GM18498 (cell line): Measurements from ENCODE around the gene FES.
"Not testable (repeated sequence)": the region's sequence is repeated elsewhere in the genome, so short reads cannot be mapped to it uniquely, and the experiment has no call there.

Source experiments
- ATAC-seq: cut with Tn5 transposase; IDR thresholded peaks from one replicate; pipeline ENCODE4 v1.9.1; 2021; ENCODE audit warnings: mild to moderate bottlenecking, moderate library complexity; ENCODE audit not compliant: unreplicated experiment

The FES gene

GRCh38 chr15:90883976-90884718, at the start of gene FES:
FES (plus strand) TSS chr15:90884504; CDS start chr15:90885046, 542 bp downstream.
- no peak for ATAC-seq

GRCh38 chr15:90834626-90835025, 49.7 kb upstream of the FES start:
- ATAC-seq, result no peak

GRCh38 chr15:90836296-90836871, 47.9 kb upstream of the FES start:
- ATAC-seq, result no peak

- ATAC-seq, result no peak
Observed at GRCh38 chr15:90837094-90837493, 47.2 kb upstream of the FES start.

- no peak for ATAC-seq
Observed at GRCh38 chr15:90838139-90838538, 46.2 kb upstream of the FES start.

- ATAC-seq, result no peak
Observed at GRCh38 chr15:90838544-90838943, 45.8 kb upstream of the FES start.

GRCh38 chr15:90839187-90840071, 44.9 kb upstream of the FES start:
- ATAC-seq, result peak; percentile 89

- ATAC-seq, result no peak
Observed at GRCh38 chr15:90840157-90840855, 44.0 kb upstream of the FES start.

- ATAC-seq, result no peak
Observed at GRCh38 chr15:90840954-90841353, 43.4 kb upstream of the FES start.

GRCh38 chr15:90844696-90845095, 39.6 kb upstream of the FES start:
- ATAC-seq, result no peak

GRCh38 chr15:90845201-90845949, 38.9 kb upstream of the FES start:
- peak; percentile 77 for ATAC-seq

GRCh38 chr15:90849424-90849823, 34.9 kb upstream of the FES start:
- ATAC-seq, result not testable (repeated sequence)

GRCh38 chr15:90851114-90851513, 33.2 kb upstream of the FES start:
- no peak for ATAC-seq

GRCh38 chr15:90851940-90852339, 32.4 kb upstream of the FES start:
- no peak for ATAC-seq

- no peak for ATAC-seq
Observed at GRCh38 chr15:90855139-90855538, 29.2 kb upstream of the FES start.

- ATAC-seq, result no peak
Observed at GRCh38 chr15:90857337-90857736, 27.0 kb upstream of the FES start.

- no peak for ATAC-seq
Observed at GRCh38 chr15:90857883-90858443, 26.3 kb upstream of the FES start.

- ATAC-seq, result no peak
Observed at GRCh38 chr15:90859234-90860131, 24.8 kb upstream of the FES start.

GRCh38 chr15:90860450-90860849, 23.9 kb upstream of the FES start:
- ATAC-seq, result no peak
